ENCODE data around the gene SCRT2.

DNA sequence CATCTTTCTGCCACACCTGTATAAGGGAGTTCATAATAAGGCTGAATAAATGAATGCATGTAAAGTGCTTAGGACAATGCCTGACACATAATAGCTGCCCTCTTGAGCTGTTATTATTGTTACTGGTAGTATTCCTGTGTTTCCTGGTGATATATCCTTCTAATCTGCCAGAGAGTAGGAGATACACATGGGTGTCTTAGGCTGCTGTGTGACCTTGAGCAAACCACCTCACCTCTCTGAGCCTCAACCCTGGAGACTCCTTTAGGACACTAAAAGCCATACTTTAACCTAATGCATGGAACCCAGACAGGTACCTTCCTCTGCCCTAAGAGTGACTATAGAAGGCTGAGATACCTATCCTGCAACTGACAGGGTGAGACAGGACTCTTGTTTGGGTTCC, 7.6 kb downstream of the SCRT2 start:
- TF ChIP-seq, protein P1, sequence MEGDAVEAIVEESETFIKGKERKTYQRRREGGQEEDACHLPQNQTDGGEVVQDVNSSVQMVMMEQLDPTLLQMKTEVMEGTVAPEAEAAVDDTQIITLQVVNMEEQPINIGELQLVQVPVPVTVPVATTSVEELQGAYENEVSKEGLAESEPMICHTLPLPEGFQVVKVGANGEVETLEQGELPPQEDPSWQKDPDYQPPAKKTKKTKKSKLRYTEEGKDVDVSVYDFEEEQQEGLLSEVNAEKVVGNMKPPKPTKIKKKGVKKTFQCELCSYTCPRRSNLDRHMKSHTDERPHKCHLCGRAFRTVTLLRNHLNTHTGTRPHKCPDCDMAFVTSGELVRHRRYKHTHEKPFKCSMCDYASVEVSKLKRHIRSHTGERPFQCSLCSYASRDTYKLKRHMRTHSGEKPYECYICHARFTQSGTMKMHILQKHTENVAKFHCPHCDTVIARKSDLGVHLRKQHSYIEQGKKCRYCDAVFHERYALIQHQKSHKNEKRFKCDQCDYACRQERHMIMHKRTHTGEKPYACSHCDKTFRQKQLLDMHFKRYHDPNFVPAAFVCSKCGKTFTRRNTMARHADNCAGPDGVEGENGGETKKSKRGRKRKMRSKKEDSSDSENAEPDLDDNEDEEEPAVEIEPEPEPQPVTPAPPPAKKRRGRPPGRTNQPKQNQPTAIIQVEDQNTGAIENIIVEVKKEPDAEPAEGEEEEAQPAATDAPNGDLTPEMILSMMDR (IDR thresholded peaks at IDR 0.05 in 8 of 11, conservative IDR thresholded peaks at IDR 0.05 in 3 of 11) = no peak
- TF ChIP-seq POLR2A (IDR thresholded peaks at IDR 0.05) = no peak
- TF ChIP-seq POLR2AphosphoS5 (IDR thresholded peaks at IDR 0.05) = no peak

Measured in spleen (tissue), 7 donors.